ENCODE measurements around the gene ANAPC4. TPM values are rescaled to one million over a fixed set of nuclear protein-coding genes. Genes with fewer than 3 reads are reported as not detected.

Gene ANAPC4
- total RNA-seq, 1 donor from 2014 or later = 33.0 TPM

DNA sequence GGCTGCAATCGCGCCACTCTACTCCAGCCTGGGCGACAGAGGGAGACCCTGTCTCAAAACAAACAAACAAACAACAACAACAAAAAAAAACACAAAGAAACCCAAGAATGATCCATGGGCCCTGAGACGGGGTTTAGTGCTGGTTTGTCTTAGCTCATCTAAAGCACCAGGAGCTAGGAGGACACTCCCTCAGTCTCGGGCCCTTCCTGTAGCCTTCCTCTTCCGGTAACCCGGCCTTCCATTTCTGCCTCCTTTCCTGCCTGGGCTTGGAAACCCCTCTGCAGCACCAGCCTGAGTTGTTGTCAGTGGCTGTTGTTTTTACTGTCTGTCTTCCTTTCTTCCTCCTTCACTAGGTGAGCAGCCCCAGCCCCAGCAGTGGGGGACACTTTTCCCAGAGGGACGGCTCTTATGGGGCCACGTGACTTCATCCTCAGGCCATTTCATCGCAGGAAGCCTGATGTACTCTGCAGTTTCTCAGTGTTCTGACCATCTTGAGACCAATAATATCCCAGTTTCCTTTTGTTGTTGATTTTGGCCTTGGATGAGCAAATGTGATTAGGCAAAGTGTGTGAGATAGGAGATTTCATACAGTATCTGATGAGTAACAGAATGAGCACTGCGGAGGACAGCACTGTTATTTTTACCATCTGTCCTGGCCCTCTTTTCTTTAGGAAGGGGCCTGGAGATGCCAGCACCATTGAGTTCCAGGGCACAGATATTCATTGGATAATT, 90.1 kb downstream of the ANAPC4 start:
- Histone ChIP-seq H3K36me3 (no peaks in the 10 kb centered on the region), H3K4me1 (no peaks in the 10 kb centered on the region), H3K4me3 (no peak overlapping the region), H3K9me3 (no peaks in the 10 kb centered on the region), H3K27me3 (no peaks in the 10 kb centered on the region), H3K27ac (no peak overlapping the region)
- TF ChIP-seq, protein P1, sequence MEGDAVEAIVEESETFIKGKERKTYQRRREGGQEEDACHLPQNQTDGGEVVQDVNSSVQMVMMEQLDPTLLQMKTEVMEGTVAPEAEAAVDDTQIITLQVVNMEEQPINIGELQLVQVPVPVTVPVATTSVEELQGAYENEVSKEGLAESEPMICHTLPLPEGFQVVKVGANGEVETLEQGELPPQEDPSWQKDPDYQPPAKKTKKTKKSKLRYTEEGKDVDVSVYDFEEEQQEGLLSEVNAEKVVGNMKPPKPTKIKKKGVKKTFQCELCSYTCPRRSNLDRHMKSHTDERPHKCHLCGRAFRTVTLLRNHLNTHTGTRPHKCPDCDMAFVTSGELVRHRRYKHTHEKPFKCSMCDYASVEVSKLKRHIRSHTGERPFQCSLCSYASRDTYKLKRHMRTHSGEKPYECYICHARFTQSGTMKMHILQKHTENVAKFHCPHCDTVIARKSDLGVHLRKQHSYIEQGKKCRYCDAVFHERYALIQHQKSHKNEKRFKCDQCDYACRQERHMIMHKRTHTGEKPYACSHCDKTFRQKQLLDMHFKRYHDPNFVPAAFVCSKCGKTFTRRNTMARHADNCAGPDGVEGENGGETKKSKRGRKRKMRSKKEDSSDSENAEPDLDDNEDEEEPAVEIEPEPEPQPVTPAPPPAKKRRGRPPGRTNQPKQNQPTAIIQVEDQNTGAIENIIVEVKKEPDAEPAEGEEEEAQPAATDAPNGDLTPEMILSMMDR (IDR thresholded peaks at IDR 0.05) = no peak
- ATAC-seq (no peak), DNase-seq (no peak)
- intact Hi-C loops (cut with DNase I) = no loop called here

- TF ChIP-seq, protein P1 (IDR thresholded peaks at IDR 0.05) = no peak
- intact Hi-C loops (cut with DNase I) = no loop called here
- H3K9me3 ChIP-seq = no peaks in the 10 kb centered on the region
- ATAC-seq (no peak), DNase-seq (no peak)
- H3K27ac ChIP-seq = no peak overlapping the region
- no peaks in the 10 kb centered on the region for H3K4me1 ChIP-seq
- H3K36me3 ChIP-seq = no peaks in the 10 kb centered on the region
- H3K27me3 ChIP-seq = no peaks in the 10 kb centered on the region
- H3K4me3 ChIP-seq = no peak overlapping the region
These were observed 90.8 kb downstream of the ANAPC4 start for GRCh38 chr4:25467843-25468242.

Other genes starting within 250 kb of the ANAPC4 start
- 8.5 TPM for gene SEPSECS, start 216.8 kb upstream of the ANAPC4 start, total RNA-seq
- gene PI4K2B, start 143.2 kb upstream of the ANAPC4 start, total RNA-seq = 21.8 TPM
- 10.2 TPM for gene ZCCHC4, start 64.5 kb upstream of the ANAPC4 start, total RNA-seq

All from upper lobe of right lung (tissue), 1 donor.